ENCODE measurements around the gene ACBD6.
A peak's percentile ranks its signal among the peaks of the same experiment; 100 is the strongest.
"Not testable (repeated sequence)": the region's sequence is repeated elsewhere in the genome, so short reads cannot be mapped to it uniquely, and the experiment has no call there.

The ACBD6 gene

DNA sequence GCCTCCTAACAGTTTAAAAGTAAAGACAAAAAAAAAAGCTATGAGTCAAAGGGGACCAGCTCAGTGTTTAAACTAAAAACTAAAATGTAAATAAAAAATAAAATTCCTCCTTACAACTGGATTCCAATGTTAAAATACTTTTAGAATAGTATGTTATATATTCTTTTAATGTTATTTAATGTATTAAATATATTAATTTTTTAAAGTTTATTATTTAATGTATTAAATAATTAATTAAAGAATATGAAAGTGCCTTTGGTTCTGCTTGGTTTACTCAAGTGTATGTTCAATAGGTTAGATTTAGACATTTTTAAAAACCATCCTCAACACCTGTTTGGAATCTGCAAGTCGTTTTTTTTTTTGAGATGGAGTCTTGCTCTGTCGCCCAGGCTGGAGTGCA, 13.1 kb downstream of the ACBD6 start:
- no peak for DNase-seq (ENCODE audit: low spot score)

GRCh38 chr1:180488661-180489060, 13.7 kb downstream of the ACBD6 start:
- DNase-seq (ENCODE audit: low spot score), result no peak

DNA sequence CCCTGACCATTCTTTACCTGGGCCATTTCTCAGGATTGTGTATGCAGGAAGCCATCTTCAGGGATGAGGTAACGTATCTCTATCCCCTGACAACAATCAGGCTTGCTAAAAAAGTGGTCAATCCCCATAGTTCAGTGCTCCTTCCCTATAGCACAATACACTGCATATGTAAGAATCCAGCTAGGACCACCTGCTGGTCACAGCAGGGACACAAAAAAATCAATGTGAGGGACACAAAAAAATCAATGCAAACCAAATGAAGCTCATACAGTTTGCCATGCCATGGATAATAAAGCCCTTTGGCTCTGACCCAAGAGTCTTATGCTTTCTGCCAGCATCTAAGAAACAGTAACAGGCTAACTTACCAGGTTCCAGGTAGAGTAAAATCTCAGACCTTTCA, 16.3 kb downstream of the ACBD6 start:
- DNase-seq (ENCODE audit: low spot score), result no peak

DNA sequence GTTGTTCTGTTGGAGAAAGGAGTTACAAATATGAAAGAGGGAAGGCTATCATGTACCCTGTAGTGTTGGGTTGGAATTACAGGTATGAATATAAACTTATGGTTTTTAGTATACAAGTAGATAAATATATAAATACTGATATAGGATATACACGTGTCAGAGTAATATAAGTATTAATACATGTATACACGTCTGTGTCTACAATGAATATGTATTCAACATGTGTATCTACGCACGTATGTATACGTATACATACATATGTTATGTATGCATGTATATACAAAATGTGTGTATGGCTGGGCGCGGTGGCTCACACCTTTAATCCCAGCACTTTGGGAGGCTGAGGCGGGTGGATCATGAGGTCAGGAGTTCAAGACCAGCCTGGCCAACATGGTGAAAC, 17.9 kb downstream of the ACBD6 start:
- no peak for DNase-seq (ENCODE audit: low spot score)

DNA sequence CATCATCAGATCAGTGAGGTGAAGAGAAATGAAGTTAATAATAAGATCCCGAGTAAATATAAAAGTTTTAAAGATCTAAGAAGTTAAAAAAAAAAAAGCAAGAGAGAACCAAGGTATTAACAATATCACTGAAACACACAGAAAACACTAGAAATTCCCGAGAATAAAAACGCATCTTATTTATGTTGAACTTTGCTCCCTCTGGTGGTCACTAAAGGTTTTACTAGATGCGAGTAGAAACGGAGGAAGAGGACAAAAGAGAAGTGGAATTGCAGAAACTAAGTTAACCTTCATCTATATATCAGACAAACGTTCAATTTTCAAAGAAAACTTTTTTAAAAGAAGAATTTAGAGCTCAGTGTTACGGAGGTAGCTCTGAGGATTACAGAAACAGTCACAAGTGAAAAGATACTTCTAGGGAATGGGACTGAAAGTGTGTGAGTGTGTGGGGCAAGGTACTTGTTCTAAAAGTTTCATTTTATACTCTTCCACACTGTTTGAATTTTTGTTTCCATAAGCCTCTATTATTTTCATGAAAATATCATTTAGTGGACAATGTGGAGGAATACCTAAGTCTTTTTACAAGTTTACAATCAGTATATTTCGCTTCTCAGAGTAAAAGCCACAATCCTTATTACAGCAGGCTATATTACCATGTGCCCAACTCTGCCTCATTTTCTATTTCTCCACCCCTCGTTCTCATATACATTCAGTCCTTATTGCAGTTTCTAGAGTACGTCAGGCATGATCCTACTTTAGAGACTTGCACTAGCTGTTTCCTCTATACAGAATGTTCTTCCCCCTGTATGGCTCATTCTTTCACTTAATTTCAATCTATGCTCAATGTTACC, 19.7 kb downstream of the ACBD6 start:
- DNase-seq (ENCODE audit: low spot score), result peak; percentile 34

DNA sequence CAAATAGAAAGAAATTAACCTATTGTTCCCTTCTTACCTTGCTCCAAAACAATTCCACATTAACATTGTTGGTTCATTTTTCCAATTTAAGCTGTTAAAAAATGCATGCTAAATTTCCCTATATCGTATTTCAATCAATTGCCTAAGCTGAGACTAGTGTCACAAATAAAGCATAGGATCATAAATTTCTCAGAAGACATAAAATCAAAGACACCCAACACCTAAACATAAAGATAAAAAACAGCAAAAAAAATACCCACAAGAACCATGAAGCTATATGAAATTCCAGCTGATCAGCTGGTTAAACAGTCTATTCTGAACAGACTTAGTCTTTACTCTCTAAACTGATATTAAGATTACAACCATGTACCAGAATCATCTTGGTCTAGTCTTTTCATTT, 32.3 kb downstream of the ACBD6 start:
- no peak for DNase-seq (ENCODE audit: low spot score)

- DNase-seq (ENCODE audit: low spot score), result no peak
Observed at GRCh38 chr1:180468311-180468710, 34.1 kb downstream of the ACBD6 start.

- DNase-seq (ENCODE audit: low spot score), result no peak
Observed at GRCh38 chr1:180462102-180462501, 40.3 kb downstream of the ACBD6 start.

GRCh38 chr1:180461682-180462081, 40.7 kb downstream of the ACBD6 start:
- not testable (repeated sequence) for DNase-seq (ENCODE audit: low spot score)

GRCh38 chr1:180458807-180459206, 43.6 kb downstream of the ACBD6 start:
- DNase-seq (ENCODE audit: low spot score), result no peak

- no peak for DNase-seq (ENCODE audit: low spot score)
Observed at GRCh38 chr1:180456191-180456590, 46.2 kb downstream of the ACBD6 start.

- no peak for DNase-seq (ENCODE audit: low spot score)
Observed at GRCh38 chr1:180451504-180451903, 50.9 kb downstream of the ACBD6 start.

- DNase-seq (ENCODE audit: low spot score), result no peak
Observed at GRCh38 chr1:180444522-180444921, 57.9 kb downstream of the ACBD6 start.

DNA sequence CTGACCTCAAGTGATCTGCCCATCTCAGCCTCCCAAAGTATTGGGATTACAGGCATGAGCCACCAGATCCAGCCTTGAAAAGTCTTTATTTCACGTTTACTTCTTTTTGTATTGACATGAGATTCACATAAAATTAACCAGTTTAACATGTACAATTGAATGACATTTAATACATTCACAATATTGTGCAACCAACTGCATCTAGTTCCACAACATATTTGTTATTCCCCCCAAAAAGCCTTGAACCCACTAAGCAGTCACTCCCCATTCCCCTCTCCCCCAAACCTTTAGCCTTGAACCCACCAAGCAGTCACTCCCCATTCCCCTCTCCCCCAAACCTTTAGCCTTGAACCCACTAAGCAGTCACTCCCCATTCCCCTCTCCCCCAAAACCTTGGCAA, 62.0 kb downstream of the ACBD6 start:
- no peak for DNase-seq (ENCODE audit: low spot score)

GRCh38 chr1:180435566-180435965, 66.8 kb downstream of the ACBD6 start:
- DNase-seq (ENCODE audit: low spot score), result no peak

DNA sequence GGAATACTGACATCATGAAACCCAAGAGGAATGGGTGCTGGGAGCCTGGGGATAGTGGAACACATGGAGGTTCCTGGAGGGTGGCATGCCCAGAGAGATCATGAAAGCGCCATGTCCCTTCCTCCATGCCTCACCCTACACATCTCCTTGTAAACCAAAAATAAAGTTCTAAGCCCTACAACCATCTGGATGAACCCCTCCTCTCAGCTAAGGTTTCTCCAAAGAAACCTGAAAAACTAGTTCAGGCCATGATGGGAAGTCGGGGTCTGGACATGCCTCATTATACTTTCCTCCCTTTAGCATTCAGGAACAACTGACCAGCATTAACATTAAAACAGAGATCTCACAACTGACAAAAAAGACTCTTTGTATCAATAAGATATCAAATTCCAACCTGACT, 68.5 kb downstream of the ACBD6 start:
- no peak for DNase-seq (ENCODE audit: low spot score)

GRCh38 chr1:180431683-180432082, 70.7 kb downstream of the ACBD6 start:
- no peak for DNase-seq (ENCODE audit: low spot score)

GRCh38 chr1:180428782-180429695, 73.3 kb downstream of the ACBD6 start:
- DNase-seq (ENCODE audit: low spot score), result no peak

DNA sequence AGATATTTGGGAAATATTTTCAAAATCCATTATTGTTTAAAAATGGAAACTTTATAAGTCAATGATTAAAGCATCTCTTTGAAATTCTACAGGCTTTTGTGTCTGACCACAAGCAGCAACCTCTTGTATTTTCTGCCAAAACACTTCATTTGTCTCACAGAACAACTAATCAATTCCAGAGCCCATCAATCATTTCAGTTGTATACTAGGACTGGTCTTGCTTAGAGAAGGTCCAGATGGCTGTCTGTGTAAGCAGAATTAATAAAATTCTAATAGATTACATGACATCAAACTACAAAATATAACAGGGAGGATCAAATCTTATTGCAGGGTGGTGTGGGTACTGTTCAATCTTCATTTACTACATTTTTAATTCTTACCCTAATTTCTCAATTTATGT, 76.4 kb downstream of the ACBD6 start:
- no peak for DNase-seq (ENCODE audit: low spot score)

DNA sequence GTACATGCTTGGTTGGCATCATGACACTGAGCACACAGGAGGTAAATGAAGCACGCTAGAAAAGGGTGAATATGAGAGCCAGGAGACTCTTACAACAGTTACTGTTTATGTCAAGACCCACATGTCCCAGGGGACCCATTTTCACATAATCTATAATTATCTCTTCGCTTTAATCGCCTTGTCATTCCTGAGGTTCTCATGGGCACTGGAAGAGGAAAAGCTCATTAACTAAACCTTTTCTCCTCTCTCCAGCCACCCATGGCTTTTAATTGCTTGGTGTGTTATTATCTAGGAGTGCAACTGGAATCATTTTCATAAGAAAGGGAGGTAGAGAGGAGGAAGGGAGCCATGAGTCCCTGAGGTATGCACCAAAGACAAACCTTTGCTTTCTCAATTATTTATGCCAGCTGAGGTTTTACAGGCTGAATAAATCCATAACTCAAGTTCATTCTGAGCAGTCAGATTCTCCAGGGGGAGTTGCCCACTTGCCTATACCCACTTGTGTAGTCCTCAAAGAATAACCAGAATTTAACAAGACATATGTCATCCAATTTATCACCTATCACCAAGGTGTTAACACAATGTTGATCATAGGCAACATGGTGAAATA, 77.4 kb downstream of the ACBD6 start:
- no peak for DNase-seq (ENCODE audit: low spot score)

DNA sequence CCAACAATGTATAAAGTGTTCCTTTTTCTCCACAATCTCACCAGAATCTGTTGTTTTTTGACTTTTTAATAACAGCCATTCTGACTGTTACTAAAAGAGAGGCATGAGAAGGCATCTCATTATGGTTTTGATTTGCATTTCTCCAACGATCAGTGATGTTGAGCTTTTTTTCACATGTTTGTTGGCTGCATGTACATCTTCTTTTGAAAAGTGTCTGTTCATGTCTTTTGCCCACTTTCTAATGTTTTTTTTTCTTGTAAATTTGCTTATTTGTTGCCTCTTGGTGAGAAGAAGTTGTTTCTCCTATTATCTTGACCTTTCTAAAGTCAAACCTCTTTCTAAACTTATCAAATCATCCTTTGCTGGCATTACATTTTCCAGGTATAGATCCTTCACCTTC, 80.8 kb downstream of the ACBD6 start:
- no peak for DNase-seq (ENCODE audit: low spot score)

GRCh38 chr1:180421145-180421544, 81.2 kb downstream of the ACBD6 start:
- DNase-seq (ENCODE audit: low spot score), result not testable (repeated sequence)

Measured in SW480 (cell line).